Measurements from ENCODE around the gene B3GALT4. TPM values are rescaled to one million over a fixed set of nuclear protein-coding genes. Genes with fewer than 3 reads are reported as not detected.

Gene B3GALT4
- total RNA-seq, 1 experiment from 2014 or later, result 1.9 TPM

GRCh38 chr6:33254591-33254990 is 22.3 kb upstream of the B3GALT4 start:
- ChIA-PET RAD21 (ENCODE audit: low non-redundant PET in 1 of 2, low total read pairs in 2 of 2, uncharacterized antibody in 2 of 2, unreplicated experiment in 2 of 2) (interaction anchor here in 1 of 2 experiments (0.6 kb wide), 1 partner anchor 393 kb away, joined by 7 read pairs; no protein-coding TSS in a partner anchor), CTCF (interaction anchor here (1.4 kb wide), 1 partner anchor 17 kb away, joined by 5 read pairs; the partner anchor contains the start of genes RPS18 and VPS52), POLR2A (interaction anchor here (0.9 to 1.4 kb wide), 4 partner anchors 17 to 283 kb away, joined by 3 to 6 read pairs (median 5); partner anchors contain the start of genes B3GALT4, RPS18 and VPS52)
- Histone ChIP-seq H3K9me3 (ENCODE audit: control insufficient read depth in 1 of 2, insufficient read depth in 1 of 2, low read depth in 1 of 2, low read length in 2 of 2) (no peaks in the 10 kb centered on the region), H3K4me2 (ENCODE audit: low read length) (no peak overlapping the region), H3K9me2 (ENCODE audit: insufficient read depth) (no peaks in the 10 kb centered on the region), H3K4me1 (ENCODE audit: control insufficient read depth in 1 of 2, insufficient read depth in 2 of 2, low read length in 2 of 2) (peaks cover 45 to 57% of the 10 kb centered on the region in 2 experiments), H4K20me1 (ENCODE audit: insufficient read depth) (no peaks in the 10 kb centered on the region), H3K27me3 (ENCODE audit: insufficient read depth, low read length) (no peaks in the 10 kb centered on the region), H3K27ac (ENCODE audit: low read depth, low read length) (no peak overlapping the region), H3K4me3 (replicated peaks in 1 of 2; ENCODE audit: low read depth in 1 of 2, low read length in 2 of 2) (no peak overlapping the region), H2AFZ (ENCODE audit: low read depth, low read length, poor library complexity, severe bottlenecking) (no peak overlapping the region), H3K79me2 (ENCODE audit: insufficient read depth, low read length) (no peaks in the 10 kb centered on the region), H3K9ac (ENCODE audit: low read length) (no peak overlapping the region), H3K36me3 (ENCODE audit: control insufficient read depth in 1 of 2, insufficient read depth in 2 of 2, low read length in 2 of 2) (no peaks in the 10 kb centered on the region)
- DNase-seq (ENCODE audit: low read depth, low spot score), result no peak
- no TSS peak for BruUV-seq (replicated peaks)
- TF ChIP-seq REST (IDR thresholded peaks at IDR 0.05; ENCODE audit: low read depth) (no peak), ATF3 (IDR thresholded peaks at IDR 0.05) (no peak), EGR1 (IDR thresholded peaks at IDR 0.05; ENCODE audit: low read depth) (no peak), SIN3A (IDR thresholded peaks at IDR 0.05; ENCODE audit: low read depth) (no peak), EZH2phosphoT487 (IDR thresholded peaks at IDR 0.05; ENCODE audit: borderline replicate concordance) (no peak), POLR2A (IDR thresholded peaks at IDR 0.05; ENCODE audit: borderline replicate concordance, extremely low read depth, insufficient read depth, insufficient read length) (no peak), JUND (IDR thresholded peaks at IDR 0.05) (no peak), ZFX (IDR thresholded peaks at IDR 0.05) (no peak), RAD21 (IDR thresholded peaks at IDR 0.05; ENCODE audit: low read depth) (no peak), SP1 (IDR thresholded peaks at IDR 0.05; ENCODE audit: low read depth) (no peak), MAX (IDR thresholded peaks at IDR 0.05) (no peak), TCF7L2 (IDR thresholded peaks at IDR 0.05; ENCODE audit: borderline replicate concordance, extremely low read depth, insufficient read depth, insufficient read length) (no peak), POLR2AphosphoS5 (IDR thresholded peaks at IDR 0.05; ENCODE audit: low read depth, low read length) (no peak)
- no peak for ATAC-seq
- intact Hi-C loops (cut with micrococcal nuclease), result no loop called here

Data from HCT116 (cell line).